Measurements from ENCODE around the gene NBDY. TPM values are rescaled to one million over a fixed set of nuclear protein-coding genes. Genes with fewer than 3 reads are reported as not detected.

Gene NBDY
- total RNA-seq, 1 donor from 2014 or later: 2.6 TPM

DNA sequence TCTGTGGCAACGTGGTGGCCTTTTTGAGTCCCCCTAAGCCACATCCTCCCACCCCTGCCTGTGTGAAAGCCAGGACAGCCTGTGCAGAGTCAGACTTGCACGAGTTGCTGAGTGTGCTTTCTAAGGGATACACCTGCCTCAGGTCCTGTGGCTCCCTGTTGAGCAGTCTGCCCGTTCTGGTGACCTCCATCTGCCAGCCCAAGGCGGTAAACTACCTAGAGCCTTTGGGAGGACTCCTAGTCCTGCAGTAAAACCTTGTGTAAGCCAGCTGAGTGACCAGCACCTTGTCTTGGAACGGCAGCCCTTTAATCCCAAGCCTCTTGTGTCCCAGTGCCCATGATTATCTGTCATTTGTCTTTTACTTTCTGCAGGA lies 69.3 kb downstream of the NBDY start:
- Histone ChIP-seq H3K36me3 (ENCODE audit: control insufficient read depth, insufficient read depth, low read length) (no peaks in the 10 kb centered on the region), H3K27me3 (ENCODE audit: control insufficient read depth, insufficient read depth, low read length) (no peaks in the 10 kb centered on the region), H3K4me3 (ENCODE audit: low read depth, low read length) (no peak overlapping the region)
- DNase-seq (ENCODE audit: low read depth): no peak
- no peak for FAIRE-seq
- TF ChIP-seq, protein P1, sequence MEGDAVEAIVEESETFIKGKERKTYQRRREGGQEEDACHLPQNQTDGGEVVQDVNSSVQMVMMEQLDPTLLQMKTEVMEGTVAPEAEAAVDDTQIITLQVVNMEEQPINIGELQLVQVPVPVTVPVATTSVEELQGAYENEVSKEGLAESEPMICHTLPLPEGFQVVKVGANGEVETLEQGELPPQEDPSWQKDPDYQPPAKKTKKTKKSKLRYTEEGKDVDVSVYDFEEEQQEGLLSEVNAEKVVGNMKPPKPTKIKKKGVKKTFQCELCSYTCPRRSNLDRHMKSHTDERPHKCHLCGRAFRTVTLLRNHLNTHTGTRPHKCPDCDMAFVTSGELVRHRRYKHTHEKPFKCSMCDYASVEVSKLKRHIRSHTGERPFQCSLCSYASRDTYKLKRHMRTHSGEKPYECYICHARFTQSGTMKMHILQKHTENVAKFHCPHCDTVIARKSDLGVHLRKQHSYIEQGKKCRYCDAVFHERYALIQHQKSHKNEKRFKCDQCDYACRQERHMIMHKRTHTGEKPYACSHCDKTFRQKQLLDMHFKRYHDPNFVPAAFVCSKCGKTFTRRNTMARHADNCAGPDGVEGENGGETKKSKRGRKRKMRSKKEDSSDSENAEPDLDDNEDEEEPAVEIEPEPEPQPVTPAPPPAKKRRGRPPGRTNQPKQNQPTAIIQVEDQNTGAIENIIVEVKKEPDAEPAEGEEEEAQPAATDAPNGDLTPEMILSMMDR (IDR thresholded peaks at IDR 0.05; ENCODE audit: insufficient read depth, low read length, severe bottlenecking): no peak

DNA sequence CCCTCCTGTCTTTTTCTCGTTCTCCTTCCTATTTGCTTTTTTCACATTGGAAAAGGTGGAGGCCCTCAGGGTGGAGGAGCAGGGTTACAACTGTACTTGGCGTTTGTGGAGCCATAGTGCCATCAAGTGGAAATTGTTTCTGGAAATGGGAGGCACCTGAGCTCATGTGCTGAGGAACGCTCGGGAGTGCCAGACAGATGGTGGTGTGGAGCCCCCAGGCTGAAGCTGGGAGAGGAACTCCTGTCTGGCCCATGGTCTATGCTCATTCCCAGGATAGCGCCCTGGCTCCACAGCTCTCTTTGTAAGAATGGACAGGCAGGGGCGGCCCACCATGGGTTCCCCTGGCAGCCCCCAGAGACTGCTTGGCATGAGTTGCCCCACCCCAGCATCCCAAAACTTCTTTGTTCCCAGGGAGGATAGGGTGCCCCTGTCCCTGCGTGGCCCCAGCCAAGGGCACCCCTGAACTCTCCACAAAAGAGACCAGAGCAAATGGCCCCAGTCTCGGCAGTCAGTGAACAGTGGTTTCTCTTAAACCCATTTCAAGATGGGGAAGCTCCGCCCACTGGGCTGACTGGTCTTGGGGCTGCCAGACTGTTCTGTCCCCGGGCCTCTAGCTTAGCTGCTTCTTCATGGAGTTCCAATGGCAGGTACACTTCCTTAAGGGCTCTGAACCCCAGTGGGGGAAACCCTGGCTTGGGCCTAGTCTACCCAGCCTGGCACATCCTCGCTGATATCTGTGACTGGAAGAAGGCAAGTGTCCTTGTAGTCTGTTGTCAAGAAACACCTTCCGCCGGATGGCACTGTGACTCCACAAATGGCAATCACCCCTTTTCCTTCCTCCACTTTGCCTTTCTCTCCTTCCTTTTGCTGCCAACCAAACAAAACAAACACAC lies 70.1 kb downstream of the NBDY start:
- Histone ChIP-seq H3K27me3 (ENCODE audit: control insufficient read depth, insufficient read depth, low read length) (no peaks in the 10 kb centered on the region), H3K36me3 (ENCODE audit: control insufficient read depth, insufficient read depth, low read length) (no peaks in the 10 kb centered on the region), H3K4me3 (ENCODE audit: low read depth, low read length) (no peak overlapping the region)
- FAIRE-seq (no peak), DNase-seq (ENCODE audit: low read depth) (no peak)
- TF ChIP-seq, protein P1 (IDR thresholded peaks at IDR 0.05; ENCODE audit: insufficient read depth, low read length, severe bottlenecking): no peak

DNA sequence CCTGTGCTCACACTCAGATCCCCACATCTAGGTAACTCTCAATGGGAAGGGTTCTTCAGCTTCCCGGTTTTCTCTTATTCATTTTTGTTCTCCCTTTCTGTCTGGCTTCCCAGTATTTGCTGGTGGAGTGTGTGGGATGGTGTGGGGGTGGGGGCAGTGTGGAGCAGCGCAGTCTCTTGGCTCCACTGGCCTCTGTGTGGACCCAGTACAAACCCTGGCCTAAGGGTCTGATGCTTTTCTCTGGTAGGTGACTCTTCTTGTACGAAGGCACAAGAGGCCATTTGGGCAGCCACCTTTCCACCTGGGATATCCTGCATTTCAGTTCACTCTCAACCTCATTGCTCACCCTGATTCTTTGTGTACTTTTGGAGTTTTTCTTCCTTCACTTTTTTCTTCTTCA lies 71.3 kb downstream of the NBDY start:
- no peaks in the 10 kb centered on the region for H3K36me3 ChIP-seq (ENCODE audit: control insufficient read depth, insufficient read depth, low read length)
- FAIRE-seq (no peak), DNase-seq (ENCODE audit: low read depth) (no peak)
- no peak overlapping the region for H3K4me3 ChIP-seq (ENCODE audit: low read depth, low read length)
- TF ChIP-seq, protein P1 (IDR thresholded peaks at IDR 0.05; ENCODE audit: insufficient read depth, low read length, severe bottlenecking): no peak
- H3K27me3 ChIP-seq (ENCODE audit: control insufficient read depth, insufficient read depth, low read length): no peaks in the 10 kb centered on the region

DNA sequence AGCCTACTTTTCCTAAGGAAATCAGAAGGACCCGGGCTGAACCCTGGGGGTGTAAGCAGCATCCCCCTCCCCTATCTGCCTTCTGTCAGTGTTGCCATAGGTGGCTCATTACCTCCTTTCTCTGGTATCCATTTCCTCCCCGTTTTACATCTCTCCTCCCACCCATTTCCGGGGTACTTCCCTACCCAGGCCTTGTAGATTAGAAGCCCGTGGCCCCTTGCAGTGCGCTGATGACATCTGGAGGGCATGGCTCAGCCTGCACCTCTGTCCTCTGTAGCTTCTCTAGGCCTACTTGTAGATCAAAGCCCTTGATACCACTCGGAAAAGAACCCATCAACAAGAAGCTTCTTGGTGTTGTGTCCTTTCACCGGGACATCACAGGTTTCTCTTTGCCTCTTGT lies 71.8 kb downstream of the NBDY start:
- DNase-seq (ENCODE audit: low read depth): no peak
- H3K27me3 ChIP-seq (ENCODE audit: control insufficient read depth, insufficient read depth, low read length): no peaks in the 10 kb centered on the region
- no peak overlapping the region for H3K4me3 ChIP-seq (ENCODE audit: low read depth, low read length)
- TF ChIP-seq, protein P1 (IDR thresholded peaks at IDR 0.05; ENCODE audit: insufficient read depth, low read length, severe bottlenecking): no peak
- FAIRE-seq: no peak
- no peaks in the 10 kb centered on the region for H3K36me3 ChIP-seq (ENCODE audit: control insufficient read depth, insufficient read depth, low read length)

- no peaks in the 10 kb centered on the region for H3K27me3 ChIP-seq (ENCODE audit: control insufficient read depth, insufficient read depth, low read length)
- H3K36me3 ChIP-seq (ENCODE audit: control insufficient read depth, insufficient read depth, low read length): no peaks in the 10 kb centered on the region
- H3K4me3 ChIP-seq (ENCODE audit: low read depth, low read length): no peak overlapping the region
- FAIRE-seq (no peak), DNase-seq (ENCODE audit: low read depth) (no peak)
- TF ChIP-seq, protein P1 (IDR thresholded peaks at IDR 0.05; ENCODE audit: insufficient read depth, low read length, severe bottlenecking): no peak
These were observed 73.4 kb downstream of the NBDY start for GRCh38 chrX:56802428-56802827.

All from bronchial epithelial cell (primary cell).